HEK293T (cell line): Measurements from ENCODE around the gene TMEM154.

Source experiments
- ARNT ChIP-seq: fragments of 450-650 bp; IDR thresholded peaks from 2 replicates; pipeline ENCODE4 v1.6.1; 2017; ENCODE audit warnings: mild to moderate bottlenecking
- TARDBP ChIP-seq: fragments of 450-650 bp; IDR thresholded peaks from 2 replicates; pipeline ENCODE4 v1.6.1; 2016

- no peak for TF ChIP-seq TARDBP
- TF ChIP-seq ARNT = no peak
Measured at GRCh38 chr4:152618971-152619370, 60.8 kb downstream of the TMEM154 start.
